GM19043 (cell line): ENCODE measurements around the gene ATP8A1.

Experiments used
- ATAC-seq: cut with Tn5 transposase; IDR thresholded peaks from one replicate; pipeline ENCODE4 v1.9.1; 2021; ENCODE audit warnings: low read depth; ENCODE audit not compliant: unreplicated experiment

ATP8A1 gene

DNA sequence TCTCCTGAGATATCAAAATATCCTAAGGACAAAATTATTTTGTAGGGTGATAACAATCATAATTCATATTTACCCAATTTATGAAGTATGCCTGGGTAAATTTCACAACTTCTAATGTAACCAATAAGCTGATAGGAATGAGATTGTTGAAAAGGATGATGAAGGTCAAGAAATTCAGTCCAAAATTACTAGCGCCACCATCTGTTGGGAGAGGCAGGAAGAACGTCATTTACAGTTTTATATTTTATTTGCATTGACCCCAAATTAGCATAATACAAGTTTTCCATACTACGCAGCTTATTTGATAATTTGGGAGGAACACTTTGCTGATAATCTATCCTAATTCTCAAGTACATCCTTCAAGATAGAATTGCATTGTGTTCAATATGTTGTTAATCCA, 78.7 kb downstream of the ATP8A1 start:
- no peak for ATAC-seq

DNA sequence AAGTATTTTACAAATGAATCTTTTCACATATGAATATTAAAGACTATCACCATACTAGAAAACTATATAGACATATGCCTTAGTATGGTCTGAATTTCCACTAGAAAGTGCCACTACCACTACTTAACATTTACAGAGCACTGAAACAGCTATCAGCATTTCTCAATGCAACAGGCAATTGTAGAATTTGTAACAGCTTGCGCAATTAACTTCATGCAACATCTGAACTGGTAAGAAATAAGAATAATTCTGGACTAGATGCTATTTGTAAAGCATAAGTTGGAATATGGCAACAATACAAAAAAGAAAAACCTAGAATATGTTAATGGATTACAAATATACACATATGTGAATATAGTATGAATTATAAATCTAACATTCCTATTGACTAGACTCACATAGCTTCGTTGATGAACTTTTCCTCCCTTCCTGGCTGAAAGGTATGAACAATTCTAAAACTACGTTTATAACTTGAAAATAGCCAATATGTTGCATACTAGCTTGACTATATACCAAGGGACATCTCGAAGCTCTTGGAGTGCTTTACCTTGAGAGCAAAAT, 82.0 kb downstream of the ATP8A1 start:
- no peak for ATAC-seq

DNA sequence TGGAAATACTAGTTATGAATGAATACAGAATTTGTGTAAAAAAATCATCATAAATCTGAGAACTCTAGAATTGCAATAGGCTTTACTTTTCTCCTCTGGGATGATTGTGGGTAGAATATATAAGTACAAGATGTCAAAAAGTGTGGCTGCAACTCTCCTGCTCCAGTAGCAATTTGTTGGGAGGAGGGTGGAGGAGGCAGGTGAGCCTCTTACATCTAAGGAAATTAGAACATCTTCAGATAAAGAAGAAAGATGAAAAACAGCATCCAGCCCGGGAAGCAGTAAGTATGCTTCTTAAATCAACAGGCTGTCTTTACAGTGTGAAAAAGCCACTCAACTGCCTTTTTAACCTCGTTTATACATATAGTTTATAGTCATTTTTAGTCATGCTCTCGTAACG, 83.7 kb downstream of the ATP8A1 start:
- ATAC-seq, result no peak

DNA sequence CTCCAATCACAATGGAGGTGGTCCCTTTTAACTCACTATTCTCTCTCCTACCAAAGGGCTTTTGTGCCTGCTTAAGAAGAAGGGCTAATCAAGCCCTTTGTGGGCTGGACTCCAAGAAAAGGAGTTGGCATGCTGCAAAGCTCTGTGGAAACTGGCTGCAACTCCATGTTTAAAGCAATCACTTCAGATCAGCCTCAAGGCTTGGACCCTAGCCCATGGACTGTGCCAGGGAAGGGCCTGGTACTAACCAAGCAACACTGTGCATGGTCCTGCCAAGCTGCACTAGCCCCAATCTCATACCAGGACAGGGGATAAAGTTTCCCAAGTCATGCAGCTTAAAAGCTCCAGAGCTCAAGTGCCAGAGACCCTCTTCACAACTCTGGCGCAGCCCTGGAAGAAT, 86.7 kb downstream of the ATP8A1 start:
- ATAC-seq, result no peak

DNA sequence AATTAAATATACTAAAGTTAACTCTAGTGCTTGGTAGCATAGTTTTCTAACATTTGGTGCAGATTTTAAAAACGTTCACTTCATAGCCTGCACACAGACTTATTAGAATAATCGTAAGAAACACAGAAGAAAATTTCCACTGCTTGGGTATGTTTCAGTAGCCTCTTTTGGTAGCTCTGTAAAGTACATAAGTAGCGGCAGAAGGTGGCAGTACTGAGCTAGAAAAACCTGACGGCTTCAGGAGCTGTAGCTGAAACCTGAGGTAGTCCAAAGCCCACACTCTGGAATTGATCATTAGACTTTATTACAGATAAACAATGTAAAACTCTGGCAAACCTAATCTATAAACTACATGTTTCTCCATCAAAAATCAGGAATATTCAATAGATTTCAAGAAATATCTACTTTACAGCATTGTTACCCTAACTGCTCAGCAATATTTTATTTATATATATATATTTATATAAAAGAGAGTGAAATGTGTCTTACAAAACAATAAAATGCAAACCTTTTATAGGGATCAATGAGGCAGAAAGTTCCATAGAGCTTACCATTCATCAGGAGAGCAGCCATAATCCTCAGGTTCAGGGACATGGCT, 88.2 kb downstream of the ATP8A1 start:
- peak; percentile 94 for ATAC-seq

DNA sequence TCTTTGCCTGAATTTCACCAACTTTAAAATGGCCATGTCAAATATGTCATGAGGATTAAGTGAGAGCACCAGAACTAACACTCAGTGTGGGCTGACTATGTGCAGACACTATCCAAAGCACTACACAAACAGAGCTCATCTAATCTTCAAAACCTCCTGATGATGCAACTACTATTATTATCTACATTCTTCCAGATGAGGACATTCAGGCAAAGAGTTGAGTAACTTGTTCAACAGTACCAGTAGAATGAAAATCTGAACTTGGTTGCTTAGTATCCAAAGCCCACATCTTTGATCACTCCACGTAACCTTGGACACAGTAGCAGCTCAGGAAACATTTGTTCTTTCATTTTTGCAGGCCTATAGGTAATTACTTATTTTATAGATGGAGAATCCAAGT, 90.1 kb downstream of the ATP8A1 start:
- no peak for ATAC-seq

DNA sequence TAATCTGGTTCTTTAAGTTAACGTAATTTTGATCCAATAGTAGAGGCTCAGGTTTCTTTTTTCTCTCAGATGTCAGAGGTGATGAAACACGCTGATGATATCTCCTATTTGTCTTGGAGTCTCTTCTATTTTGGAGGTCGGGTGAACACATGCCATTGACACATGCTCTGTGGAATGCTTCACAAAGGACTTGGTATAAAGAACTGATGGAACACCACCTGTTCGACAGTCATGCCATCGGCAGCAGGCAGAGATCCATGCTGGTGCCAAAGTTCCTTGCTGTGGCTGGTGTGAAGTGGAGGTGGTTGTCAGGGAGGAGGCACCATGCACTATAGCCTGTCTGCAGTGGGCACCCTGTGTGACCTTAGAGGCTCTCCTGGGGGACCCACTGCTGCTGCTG, 94.9 kb downstream of the ATP8A1 start:
- ATAC-seq, result no peak

DNA sequence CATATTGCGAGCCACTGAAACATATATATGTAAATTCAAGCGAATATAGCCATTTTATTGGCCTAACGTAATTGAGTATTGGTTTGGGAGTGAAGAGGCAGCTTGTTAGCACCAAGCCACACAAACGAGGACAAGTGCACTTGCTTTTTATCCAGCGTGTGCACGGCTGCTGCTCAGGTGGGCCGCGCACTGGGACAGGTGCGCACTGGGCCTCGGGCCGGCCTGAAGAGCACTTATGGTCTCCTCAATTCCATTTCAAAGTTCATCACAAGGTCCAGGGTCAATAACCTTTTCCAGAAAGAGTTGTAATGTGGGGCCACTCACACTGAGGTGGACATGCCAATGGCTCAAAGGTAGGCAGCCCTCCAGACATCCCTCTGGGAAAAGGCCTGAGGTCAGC, 95.9 kb downstream of the ATP8A1 start:
- ATAC-seq, result no peak

DNA sequence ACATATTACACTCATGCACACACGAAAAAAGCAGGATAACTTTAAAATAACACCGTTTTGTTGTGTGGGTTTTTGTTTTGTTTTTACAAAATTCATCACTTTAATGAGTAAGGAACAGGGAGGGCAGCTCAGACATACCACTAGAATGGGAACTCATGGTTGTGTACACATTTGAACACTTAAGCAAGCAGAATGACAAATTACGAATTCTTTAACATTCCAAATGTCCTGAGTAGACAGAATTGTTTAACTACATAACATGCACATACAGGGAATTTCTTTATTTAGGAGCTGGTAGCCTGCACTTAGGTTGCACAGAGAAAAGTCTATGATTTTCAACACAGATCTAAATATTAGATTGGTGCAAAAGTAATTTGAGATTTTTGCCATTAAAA, 96.4 kb downstream of the ATP8A1 start:
- no peak for ATAC-seq

DNA sequence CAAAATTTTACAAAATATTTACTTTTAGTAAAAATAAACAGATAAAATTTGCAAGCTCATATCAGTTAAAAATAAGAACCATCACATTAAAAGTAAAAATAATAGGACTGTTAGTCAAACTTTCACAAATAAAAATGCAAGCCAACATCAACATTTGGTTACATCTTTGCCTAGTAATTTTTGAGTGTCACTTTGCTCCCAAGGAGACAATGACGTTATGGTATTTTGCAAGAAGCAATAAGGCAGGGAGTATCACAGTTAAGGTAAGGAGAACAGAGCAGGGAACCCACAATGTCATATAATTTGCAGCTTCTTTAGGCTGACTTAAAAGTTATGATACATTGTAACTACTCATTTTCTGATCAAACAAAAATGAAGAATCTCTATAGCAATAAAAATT, 98.7 kb downstream of the ATP8A1 start:
- no peak for ATAC-seq

DNA sequence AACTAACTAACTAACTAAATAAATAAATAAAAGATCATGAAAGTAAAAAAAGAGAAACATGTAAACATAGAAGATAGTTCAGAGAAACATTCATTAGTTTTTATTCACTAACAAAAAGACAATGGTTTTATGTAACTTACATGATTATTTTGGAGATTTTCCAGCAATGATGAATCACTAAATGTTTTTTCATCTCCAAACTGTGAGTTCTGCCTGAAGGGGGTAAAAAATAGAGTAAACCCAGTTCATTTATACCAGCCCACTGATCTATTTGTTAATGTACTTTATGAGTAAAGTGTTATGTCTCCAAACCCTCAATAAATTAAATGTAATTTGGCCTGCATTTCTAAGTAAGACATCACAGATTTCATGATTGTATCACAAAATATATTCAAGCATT, 101.1 kb downstream of the ATP8A1 start:
- ATAC-seq, result no peak

DNA sequence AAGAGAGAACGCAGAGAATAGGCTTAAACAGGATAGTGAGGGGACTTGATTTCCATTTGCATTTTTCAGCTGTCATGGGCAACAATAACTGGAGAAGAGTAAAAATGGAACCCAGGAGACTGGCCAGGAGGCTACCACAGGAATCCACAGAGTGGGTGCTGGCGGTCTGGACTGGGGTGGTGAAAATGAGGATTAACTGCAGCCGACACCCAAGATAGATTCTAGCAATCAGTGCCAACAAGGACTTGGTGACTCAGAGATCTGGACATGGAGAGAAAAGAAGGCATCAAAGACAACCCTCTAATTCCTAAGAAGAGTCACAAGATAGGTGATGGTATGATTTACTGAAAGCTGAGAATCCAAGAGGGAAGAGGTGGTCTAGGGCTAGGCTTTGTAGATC, 102.8 kb downstream of the ATP8A1 start:
- no peak for ATAC-seq

DNA sequence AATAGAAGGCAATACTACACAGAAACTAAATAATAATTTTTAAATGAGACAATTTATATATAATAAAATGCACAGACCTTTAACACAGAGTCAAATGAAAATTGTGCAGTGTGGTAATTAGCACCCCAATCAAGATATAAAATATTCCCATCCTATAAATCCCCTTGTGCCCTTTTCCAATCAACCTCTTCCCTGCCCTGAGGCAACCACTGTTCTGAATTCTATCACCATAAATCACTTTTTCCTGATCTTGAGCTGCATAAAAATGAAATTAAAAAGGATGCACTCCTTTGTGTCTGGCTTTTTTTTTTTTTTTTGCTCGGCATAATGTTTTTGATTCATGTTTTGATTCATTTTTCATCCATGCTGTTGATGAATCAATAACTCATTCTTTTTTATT, 107.0 kb downstream of the ATP8A1 start:
- no peak for ATAC-seq

DNA sequence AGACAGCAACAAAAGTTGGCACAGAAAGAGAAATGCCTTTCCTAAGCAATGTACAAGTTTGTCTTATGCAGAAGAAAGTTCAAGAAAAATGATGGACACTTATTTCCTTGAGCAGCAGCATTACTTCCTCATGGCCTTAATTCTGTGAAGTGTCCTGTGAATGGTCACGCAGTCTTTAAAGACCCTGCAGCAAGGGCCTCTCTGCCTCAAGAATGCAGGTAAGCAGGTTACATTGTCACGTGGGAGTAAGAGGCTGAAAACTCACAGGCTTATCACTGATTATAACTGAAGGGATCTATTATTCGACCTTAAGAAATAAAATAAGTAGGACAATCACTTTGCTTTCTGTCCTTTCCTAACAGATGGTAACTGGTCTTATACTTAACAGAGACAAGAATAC, 109.1 kb downstream of the ATP8A1 start:
- ATAC-seq, result no peak

DNA sequence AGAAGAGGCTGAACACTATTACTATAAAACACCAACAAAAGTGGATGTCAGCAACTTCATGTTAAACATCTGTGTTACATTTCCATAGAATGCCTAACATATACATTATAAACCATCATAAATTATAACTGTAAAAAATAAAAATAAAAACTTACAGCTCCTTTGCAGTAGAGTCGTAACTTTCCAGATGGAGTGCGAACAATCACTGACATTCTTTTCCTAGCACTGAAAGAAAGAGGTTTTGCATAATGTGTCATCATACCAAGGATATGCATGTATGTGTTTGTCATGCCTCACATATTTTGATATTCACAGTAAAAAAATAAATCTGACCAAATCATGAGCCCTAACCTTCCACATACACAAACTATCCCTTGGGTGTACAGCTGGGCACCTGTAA, 113.1 kb downstream of the ATP8A1 start:
- ATAC-seq, result no peak

DNA sequence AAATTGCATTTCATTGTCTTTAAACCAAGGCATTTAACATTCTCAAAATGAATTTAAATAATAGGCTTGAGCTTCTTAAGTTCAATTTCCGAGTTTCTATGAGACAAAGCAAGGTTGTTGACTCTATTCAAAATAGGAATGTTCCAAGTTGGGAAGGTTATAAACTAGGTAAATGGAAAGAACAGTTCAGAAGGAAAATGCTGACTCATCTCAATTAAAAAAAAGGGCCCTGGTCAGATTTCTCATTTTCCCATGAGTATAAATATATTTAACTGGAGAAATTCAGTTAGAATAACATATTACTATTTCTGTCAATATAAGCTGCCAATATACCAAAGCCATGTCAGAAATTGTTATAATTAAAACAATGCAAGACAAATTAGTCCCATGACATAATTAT, 113.8 kb downstream of the ATP8A1 start:
- no peak for ATAC-seq

DNA sequence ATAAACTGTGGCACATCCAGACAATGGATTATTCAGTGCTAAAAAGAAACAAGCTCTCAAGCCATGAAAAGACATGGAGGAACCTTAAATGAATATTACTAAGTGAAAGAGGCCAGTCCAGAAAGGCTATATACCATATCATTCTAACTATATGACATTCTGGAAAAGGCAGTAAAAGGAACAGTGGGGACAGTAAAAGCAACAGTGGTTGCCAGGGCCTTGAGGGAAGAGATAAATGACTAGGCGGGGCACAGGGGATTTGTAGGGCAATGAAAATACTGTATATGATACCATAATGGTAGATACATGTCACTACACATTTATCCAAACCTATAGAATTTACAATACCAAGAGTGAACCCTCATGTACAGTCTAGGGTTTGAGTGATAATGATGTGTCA, 115.3 kb downstream of the ATP8A1 start:
- ATAC-seq, result no peak

DNA sequence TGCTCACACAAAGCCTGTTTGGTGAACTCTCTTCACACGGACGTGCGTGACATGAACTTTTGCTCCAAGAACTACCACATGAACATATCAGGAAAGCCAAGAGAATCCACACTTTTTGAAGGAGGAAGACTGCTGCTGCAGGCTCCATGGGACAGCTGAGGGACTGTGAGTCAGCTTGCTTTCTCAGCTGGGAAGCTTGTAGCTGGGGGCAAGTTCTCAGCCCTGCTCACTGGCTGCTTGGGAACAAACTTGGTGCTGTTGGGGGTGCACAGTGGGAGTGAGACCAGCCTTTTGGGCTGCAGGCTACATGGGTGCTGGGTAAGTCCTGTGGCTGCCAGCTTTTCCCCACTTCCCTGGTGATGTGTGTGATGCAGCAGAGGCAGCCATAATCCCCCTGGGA, 123.9 kb downstream of the ATP8A1 start:
- ATAC-seq, result no peak

DNA sequence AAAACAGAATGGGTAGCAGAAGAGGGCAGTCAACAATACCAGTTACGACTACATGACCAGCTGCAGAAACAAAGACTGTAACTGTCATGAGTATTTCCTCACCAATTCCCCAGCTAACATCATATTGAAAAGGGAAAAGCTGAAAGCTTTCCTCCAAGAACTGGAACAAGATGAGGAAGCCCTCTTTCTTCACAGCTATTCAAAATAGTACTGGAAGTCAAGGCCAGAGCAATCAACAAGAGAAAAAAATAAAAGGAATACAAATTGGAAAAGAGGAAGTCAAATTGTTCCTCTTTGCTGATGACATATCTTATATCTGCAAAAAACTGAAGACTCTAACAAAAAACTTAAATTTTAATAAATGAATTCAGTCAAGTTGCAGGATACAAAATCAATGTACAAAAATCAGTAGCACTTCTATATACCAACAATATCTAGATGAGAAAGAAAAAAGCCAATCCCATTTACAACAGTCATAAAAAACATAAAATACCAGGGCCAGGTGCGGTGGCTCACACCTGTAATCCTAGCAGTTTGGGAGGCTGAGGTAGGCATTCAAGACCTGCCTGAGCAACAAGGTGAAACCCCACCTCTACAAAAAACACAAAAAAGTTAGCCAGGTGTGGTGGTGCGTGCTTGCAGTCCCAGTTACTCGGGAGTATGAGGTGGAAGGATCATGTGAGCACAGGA, 125.4 kb downstream of the ATP8A1 start:
- ATAC-seq, result no peak

DNA sequence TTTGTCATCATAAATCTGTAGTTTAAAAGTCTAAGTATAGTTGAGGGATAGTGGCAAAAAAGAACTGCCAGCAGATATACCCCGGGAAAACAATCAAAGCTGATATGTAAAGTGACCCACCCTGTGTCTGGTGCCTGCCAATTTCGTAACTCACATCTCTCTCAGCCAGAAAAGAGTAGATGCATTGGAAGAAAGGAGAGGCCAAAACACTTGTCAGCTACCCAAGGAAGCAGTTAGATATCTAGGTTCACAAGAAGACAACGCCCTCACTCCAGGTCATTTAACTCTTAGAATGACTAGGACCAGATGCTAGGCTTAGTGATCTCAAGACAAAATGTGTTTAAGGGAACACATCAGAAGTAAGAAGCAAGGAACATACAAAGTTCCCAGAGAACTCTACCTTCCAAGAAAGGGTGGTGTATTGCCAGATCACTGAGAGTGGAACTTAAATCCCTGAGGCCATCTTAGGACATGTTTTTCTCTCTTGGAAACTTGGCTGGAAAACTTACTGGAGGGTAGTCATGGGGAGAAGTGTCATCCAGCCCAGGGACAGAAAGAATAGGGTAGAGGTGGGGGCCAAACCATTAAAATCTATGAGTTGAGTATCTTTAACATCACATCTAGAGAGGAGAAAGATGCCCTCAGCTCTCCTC, 133.7 kb downstream of the ATP8A1 start:
- ATAC-seq, result no peak

DNA sequence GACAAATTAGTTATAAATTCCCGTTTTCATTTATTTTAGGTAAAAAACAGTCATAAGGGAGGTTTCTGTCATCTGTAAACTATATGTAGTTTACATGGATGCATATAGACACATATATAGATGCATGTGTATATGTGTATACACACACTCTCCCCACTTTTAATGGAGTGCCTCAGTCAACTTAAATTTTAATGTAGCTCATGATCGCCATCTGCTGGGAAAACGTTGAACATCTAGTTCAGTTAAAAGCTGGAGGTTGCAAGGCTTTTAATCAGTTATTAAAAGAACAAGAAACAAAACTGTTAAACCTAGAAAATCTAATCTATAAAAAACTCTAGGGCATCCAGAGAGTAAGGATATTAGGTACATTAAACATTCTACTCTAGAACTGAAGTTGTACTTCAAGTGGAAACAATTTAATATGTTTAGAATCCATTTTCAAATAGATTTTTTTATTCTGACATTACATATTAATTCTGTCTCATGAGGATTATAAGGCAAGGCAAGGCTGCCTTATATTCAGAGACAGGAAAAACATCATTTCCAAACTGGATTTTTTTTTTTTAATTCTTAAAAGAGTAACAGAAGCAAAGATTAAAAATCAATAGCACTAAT, 137.0 kb downstream of the ATP8A1 start:
- no peak for ATAC-seq
